ENCODE measurements around the gene ZNF787. TPM values are rescaled to one million over a fixed set of nuclear protein-coding genes. Genes with fewer than 3 reads are reported as not detected.

ZNF787 gene
- total and polyA plus RNA-seq, 2 of the 13 experiments (the other 11 are each of a cell fraction or from before 2014, with no cell fraction given): 15.1 to 42.8 TPM

- TF ChIP-seq, protein P1, sequence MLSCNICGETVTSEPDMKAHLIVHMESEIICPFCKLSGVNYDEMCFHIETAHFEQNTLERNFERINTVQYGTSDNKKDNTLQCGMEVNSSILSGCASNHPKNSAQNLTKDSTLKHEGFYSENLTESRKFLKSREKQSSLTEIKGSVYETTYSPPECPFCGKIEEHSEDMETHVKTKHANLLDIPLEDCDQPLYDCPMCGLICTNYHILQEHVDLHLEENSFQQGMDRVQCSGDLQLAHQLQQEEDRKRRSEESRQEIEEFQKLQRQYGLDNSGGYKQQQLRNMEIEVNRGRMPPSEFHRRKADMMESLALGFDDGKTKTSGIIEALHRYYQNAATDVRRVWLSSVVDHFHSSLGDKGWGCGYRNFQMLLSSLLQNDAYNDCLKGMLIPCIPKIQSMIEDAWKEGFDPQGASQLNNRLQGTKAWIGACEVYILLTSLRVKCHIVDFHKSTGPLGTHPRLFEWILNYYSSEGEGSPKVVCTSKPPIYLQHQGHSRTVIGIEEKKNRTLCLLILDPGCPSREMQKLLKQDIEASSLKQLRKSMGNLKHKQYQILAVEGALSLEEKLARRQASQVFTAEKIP (CRISPR knock-in tag; IDR thresholded peaks at IDR 0.05; ENCODE audit: borderline replicate concordance): no peak
- TF ChIP-seq ZNF550 (CRISPR knock-in tag; IDR thresholded peaks at IDR 0.05; ENCODE audit: borderline replicate concordance) (no peak), FOXK1 (CRISPR knock-in tag; IDR thresholded peaks at IDR 0.05; ENCODE audit: borderline replicate concordance, low read depth) (peak; percentile 74; the same call in 1 of the 2 replicates), RFX5 (IDR thresholded peaks at IDR 0.05; ENCODE audit: low read depth, low read length) (0 out of 2 replicates have a peak, but pooled peaks have one; percentile 15), THRA (CRISPR knock-in tag; IDR thresholded peaks at IDR 0.05; ENCODE audit: borderline replicate concordance) (peak; percentile 79), ZNF616 (CRISPR knock-in tag; IDR thresholded peaks at IDR 0.05; ENCODE audit: low read depth) (peak; percentile 81; the same call in 1 of the 2 replicates), ZNF512B (CRISPR knock-in tag; IDR thresholded peaks at IDR 0.05; ENCODE audit: borderline replicate concordance) (no peak), EP300 (IDR thresholded peaks at IDR 0.05; ENCODE audit: low read depth in 2 of 2, low read length in 2 of 2) (0 out of 4 replicates have a peak, but pooled peaks of 1 of the 2 experiments have one; percentile 17), EP300 (CRISPR knock-in tag; IDR thresholded peaks at IDR 0.05; ENCODE audit: borderline replicate concordance) (no peak), ZNF768 (CRISPR knock-in tag; IDR thresholded peaks at IDR 0.05) (peak; percentile 78), GATAD1 (CRISPR knock-in tag; IDR thresholded peaks at IDR 0.05) (peak; percentile 76), THAP11 (CRISPR knock-in tag; IDR thresholded peaks at IDR 0.05) (peak; percentile 86), FOXP1 (IDR thresholded peaks at IDR 0.05) (no peak), FOXP1 (CRISPR knock-in tag; IDR thresholded peaks at IDR 0.05) (peak; percentile 33; the same call in 1 of the 2 replicates), CENPBD1 (CRISPR knock-in tag; IDR thresholded peaks at IDR 0.05; ENCODE audit: borderline replicate concordance, low read depth) (no peak; the same call in 1 of the 2 replicates), ZBTB21 (CRISPR knock-in tag; IDR thresholded peaks at IDR 0.05) (no peak), ZNF605 (CRISPR knock-in tag; IDR thresholded peaks at IDR 0.05) (peak; percentile 86; the same call in 1 of the 2 replicates), ZNF597 (CRISPR knock-in tag; IDR thresholded peaks at IDR 0.05) (no peak), ELF3 (CRISPR knock-in tag; IDR thresholded peaks at IDR 0.05) (peak; percentile 82)
- TF ChIP-seq, protein P2, sequence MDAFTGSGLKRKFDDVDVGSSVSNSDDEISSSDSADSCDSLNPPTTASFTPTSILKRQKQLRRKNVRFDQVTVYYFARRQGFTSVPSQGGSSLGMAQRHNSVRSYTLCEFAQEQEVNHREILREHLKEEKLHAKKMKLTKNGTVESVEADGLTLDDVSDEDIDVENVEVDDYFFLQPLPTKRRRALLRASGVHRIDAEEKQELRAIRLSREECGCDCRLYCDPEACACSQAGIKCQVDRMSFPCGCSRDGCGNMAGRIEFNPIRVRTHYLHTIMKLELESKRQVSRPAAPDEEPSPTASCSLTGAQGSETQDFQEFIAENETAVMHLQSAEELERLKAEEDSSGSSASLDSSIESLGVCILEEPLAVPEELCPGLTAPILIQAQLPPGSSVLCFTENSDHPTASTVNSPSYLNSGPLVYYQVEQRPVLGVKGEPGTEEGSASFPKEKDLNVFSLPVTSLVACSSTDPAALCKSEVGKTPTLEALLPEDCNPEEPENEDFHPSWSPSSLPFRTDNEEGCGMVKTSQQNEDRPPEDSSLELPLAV (CRISPR knock-in tag; conservative IDR thresholded peaks at IDR 0.05; ENCODE audit: low read depth): no peak
Measured at GRCh38 chr19:56120371-56121179, 520 bp downstream of the ZNF787 start (continued).

Measured in HepG2 (cell line).